K562 (cell line): ENCODE results near the gene KLHL29. TPM values are rescaled to one million over a fixed set of nuclear protein-coding genes. Genes with fewer than 3 reads are reported as not detected.

Experiments used
- CEBPB ChIP-seq: fragments of 450-650 bp; IDR thresholded peaks from 2 replicates; pipeline ENCODE4 v1.6.1; 2016; ENCODE audit warnings: missing genetic modification characterization, missing compliant biosample characterization
- CXXC5 ChIP-seq: fragments of 250-450 bp; sonication (Bioruptor Pico); IDR thresholded peaks from 2 replicates; pipeline ENCODE4 v1.8.0; 2022; ENCODE audit warnings: inconsistent platforms, mild to moderate bottlenecking, moderate library complexity
- MYC ChIP-seq, 2 experiments: fragments of 250-450 bp in 1 of 2; sonication (Bioruptor Pico) in 1 of 2; IDR thresholded peaks; 2 replicates each; pipeline versions ENCODE4 v1.5.1 to v1.6.1; 2012 to 2021; ENCODE audit warnings: low read depth in 2 of 2, borderline replicate concordance in 1 of 2, improper control_type of control experiment in 1 of 2, low read length in 1 of 2, mild to moderate bottlenecking in 1 of 2, moderate library complexity in 1 of 2
- PRMT5 ChIP-seq: sonication (generic); formaldehyde crosslinking; IDR thresholded peaks from 2 replicates; pipeline ENCODE4 v1.5.0; 2020; ENCODE audit warnings: missing genetic modification reagents
- RBM25 ChIP-seq: fragments of 200-400 bp; formaldehyde crosslinking; IDR thresholded peaks from 2 replicates; pipeline ENCODE4 v1.6.1; 2018; ENCODE audit warnings: low read length, low read depth, moderate library complexity; ENCODE audit not compliant: severe bottlenecking
- SMAD4 ChIP-seq: fragments of 250-450 bp; sonication (Bioruptor Pico); conservative IDR thresholded peaks from 2 replicates; pipeline ENCODE4 v1.8.0; 2021; ENCODE audit warnings: inconsistent platforms, mild to moderate bottlenecking, moderate library complexity
- ZNF232 ChIP-seq: sonication (generic); formaldehyde crosslinking; IDR thresholded peaks from 2 replicates; pipeline ENCODE4 v1.8.0; 2022; ENCODE audit warnings: mild to moderate bottlenecking, missing genetic modification reagents
- ZNF76 ChIP-seq: fragments of 250-450 bp; sonication (Bioruptor Pico); IDR thresholded peaks from 2 replicates; pipeline ENCODE4 v1.4.0; 2020; ENCODE audit warnings: mild to moderate bottlenecking, moderate library complexity, borderline replicate concordance
- polyA plus RNA-seq, 8 experiments: library from polyadenylated mRNA; depleted of rRNA in 4 of 8; stranded (reverse) in 5 of 8; unstranded in 3 of 8; fragments of >200 nt; fragmentation: Nextera tagmentation in 2 of 8; fragmentation: Illumina TruSeq in 1 of 8; extraction: Ambion mirVana in 2 of 8; extraction: Trizol in 1 of 8; gene quantifications; 2 replicates each; pipeline versions ENCODE4 v1.2.1 to v1.2.3, GENCODE V29; 2011 to 2014; ENCODE audit warnings: inconsistent platforms in 1 of 8, missing spikeins in 1 of 8
- total RNA-seq, 7 experiments: library from RNA; depleted of rRNA in 6 of 7; stranded (reverse); fragments of >200 nt in 6 of 7; fragmentation: Illumina TruSeq in 2 of 7; extraction: Trizol in 2 of 7; gene quantifications; 2 replicates each; pipeline versions ENCODE4 v1.2.1 to v1.2.3, GENCODE V29; 2011 to 2021; ENCODE audit warnings: low replicate concordance in 1 of 7
- TF ChIP-seq, protein P1 (sequence below): sonication (generic); formaldehyde crosslinking; IDR thresholded peaks from 2 replicates; pipeline ENCODE4 v1.8.0; 2022; ENCODE audit warnings: mild to moderate bottlenecking, missing genetic modification reagents
- TF ChIP-seq, protein P2 (sequence below): fragments of 450-650 bp; formaldehyde crosslinking; IDR thresholded peaks from 2 replicates; pipeline ENCODE4 v1.4.0; 2020; ENCODE audit warnings: mild to moderate bottlenecking, moderate library complexity
- TF ChIP-seq, protein P3 (sequence below): fragments of 450-650 bp; formaldehyde crosslinking; IDR thresholded peaks from 2 replicates; pipeline ENCODE4 v1.4.0; 2020; ENCODE audit warnings: mild to moderate bottlenecking, moderate library complexity
- TF ChIP-seq, protein P4 (sequence below): fragments of 200-600 bp; sonication (generic); IDR thresholded peaks from one replicate; pipeline ENCODE4 v1.6.1; 2012; ENCODE audit warnings: mild to moderate bottlenecking, low read depth, low read length, inconsistent platforms

The KLHL29 gene
- total and polyA plus RNA-seq, 9 of the 15 experiments (the other 6 are each of a cell fraction or from before 2014, with no cell fraction given) = 0.03 to 0.31 (median 0.08) TPM; not detected in 1

DNA sequence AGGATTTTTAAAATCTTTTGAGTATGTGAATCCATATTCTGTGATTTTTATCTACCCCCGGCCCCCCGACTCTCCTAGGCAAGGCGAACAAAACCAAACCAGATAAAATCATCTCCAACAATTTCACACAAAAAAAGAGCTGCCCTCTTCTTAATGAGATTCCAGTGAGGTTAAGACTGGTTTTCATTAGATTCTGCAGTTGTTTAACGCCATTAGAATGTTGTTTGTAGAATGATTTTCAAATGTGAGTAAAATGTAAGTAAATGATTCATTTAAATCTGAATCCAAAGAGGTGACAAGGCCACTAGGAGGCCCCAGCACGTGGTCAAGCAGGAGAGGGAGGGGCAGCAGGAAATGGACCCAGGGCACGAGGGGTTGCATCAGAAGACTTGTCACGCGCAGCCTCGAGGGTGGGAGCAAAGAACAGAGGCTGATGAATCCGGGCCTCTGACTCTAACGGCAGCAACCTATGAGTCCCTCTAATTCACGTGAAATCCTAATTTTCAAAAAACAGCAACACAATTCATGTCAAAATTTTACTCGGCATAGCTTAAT is 24.3 kb upstream of the KLHL29 start (continued):
- TF ChIP-seq CEBPB (tag) (no peak), RBM25 (no peak), ZNF232 (CRISPR knock-in tag) (no peak), MYC (IDR thresholded peaks at IDR 0.05; ENCODE audit: low read depth, low read length) (peak; percentile 95), MYC (CRISPR knock-in tag; IDR thresholded peaks at IDR 0.05; ENCODE audit: borderline replicate concordance, low read depth) (no peak; the same call in 1 of the 2 replicates), CXXC5 (CRISPR knock-in tag) (peak; percentile 63), PRMT5 (peak; percentile 59; the same call in 1 of the 2 replicates), SMAD4 (CRISPR knock-in tag) (peak; percentile 58), ZNF76 (0 out of 2 replicates have a peak, but pooled peaks have one; percentile 57)
- TF ChIP-seq, protein P1, sequence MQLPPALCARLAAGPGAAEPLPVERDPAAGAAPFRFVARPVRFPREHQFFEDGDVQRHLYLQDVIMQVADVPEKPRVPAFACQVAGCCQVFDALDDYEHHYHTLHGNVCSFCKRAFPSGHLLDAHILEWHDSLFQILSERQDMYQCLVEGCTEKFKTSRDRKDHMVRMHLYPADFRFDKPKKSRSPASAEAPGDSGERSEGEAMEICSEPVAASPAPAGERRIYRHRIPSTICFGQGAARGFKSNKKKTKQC = no peak
- TF ChIP-seq, protein P2, sequence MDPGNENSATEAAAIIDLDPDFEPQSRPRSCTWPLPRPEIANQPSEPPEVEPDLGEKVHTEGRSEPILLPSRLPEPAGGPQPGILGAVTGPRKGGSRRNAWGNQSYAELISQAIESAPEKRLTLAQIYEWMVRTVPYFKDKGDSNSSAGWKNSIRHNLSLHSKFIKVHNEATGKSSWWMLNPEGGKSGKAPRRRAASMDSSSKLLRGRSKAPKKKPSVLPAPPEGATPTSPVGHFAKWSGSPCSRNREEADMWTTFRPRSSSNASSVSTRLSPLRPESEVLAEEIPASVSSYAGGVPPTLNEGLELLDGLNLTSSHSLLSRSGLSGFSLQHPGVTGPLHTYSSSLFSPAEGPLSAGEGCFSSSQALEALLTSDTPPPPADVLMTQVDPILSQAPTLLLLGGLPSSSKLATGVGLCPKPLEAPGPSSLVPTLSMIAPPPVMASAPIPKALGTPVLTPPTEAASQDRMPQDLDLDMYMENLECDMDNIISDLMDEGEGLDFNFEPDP (CRISPR knock-in tag) = no peak
- TF ChIP-seq, protein P3, sequence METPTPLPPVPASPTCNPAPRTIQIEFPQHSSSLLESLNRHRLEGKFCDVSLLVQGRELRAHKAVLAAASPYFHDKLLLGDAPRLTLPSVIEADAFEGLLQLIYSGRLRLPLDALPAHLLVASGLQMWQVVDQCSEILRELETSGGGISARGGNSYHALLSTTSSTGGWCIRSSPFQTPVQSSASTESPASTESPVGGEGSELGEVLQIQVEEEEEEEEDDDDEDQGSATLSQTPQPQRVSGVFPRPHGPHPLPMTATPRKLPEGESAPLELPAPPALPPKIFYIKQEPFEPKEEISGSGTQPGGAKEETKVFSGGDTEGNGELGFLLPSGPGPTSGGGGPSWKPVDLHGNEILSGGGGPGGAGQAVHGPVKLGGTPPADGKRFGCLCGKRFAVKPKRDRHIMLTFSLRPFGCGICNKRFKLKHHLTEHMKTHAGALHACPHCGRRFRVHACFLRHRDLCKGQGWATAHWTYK (CRISPR knock-in tag) = no peak
- TF ChIP-seq, protein P4, sequence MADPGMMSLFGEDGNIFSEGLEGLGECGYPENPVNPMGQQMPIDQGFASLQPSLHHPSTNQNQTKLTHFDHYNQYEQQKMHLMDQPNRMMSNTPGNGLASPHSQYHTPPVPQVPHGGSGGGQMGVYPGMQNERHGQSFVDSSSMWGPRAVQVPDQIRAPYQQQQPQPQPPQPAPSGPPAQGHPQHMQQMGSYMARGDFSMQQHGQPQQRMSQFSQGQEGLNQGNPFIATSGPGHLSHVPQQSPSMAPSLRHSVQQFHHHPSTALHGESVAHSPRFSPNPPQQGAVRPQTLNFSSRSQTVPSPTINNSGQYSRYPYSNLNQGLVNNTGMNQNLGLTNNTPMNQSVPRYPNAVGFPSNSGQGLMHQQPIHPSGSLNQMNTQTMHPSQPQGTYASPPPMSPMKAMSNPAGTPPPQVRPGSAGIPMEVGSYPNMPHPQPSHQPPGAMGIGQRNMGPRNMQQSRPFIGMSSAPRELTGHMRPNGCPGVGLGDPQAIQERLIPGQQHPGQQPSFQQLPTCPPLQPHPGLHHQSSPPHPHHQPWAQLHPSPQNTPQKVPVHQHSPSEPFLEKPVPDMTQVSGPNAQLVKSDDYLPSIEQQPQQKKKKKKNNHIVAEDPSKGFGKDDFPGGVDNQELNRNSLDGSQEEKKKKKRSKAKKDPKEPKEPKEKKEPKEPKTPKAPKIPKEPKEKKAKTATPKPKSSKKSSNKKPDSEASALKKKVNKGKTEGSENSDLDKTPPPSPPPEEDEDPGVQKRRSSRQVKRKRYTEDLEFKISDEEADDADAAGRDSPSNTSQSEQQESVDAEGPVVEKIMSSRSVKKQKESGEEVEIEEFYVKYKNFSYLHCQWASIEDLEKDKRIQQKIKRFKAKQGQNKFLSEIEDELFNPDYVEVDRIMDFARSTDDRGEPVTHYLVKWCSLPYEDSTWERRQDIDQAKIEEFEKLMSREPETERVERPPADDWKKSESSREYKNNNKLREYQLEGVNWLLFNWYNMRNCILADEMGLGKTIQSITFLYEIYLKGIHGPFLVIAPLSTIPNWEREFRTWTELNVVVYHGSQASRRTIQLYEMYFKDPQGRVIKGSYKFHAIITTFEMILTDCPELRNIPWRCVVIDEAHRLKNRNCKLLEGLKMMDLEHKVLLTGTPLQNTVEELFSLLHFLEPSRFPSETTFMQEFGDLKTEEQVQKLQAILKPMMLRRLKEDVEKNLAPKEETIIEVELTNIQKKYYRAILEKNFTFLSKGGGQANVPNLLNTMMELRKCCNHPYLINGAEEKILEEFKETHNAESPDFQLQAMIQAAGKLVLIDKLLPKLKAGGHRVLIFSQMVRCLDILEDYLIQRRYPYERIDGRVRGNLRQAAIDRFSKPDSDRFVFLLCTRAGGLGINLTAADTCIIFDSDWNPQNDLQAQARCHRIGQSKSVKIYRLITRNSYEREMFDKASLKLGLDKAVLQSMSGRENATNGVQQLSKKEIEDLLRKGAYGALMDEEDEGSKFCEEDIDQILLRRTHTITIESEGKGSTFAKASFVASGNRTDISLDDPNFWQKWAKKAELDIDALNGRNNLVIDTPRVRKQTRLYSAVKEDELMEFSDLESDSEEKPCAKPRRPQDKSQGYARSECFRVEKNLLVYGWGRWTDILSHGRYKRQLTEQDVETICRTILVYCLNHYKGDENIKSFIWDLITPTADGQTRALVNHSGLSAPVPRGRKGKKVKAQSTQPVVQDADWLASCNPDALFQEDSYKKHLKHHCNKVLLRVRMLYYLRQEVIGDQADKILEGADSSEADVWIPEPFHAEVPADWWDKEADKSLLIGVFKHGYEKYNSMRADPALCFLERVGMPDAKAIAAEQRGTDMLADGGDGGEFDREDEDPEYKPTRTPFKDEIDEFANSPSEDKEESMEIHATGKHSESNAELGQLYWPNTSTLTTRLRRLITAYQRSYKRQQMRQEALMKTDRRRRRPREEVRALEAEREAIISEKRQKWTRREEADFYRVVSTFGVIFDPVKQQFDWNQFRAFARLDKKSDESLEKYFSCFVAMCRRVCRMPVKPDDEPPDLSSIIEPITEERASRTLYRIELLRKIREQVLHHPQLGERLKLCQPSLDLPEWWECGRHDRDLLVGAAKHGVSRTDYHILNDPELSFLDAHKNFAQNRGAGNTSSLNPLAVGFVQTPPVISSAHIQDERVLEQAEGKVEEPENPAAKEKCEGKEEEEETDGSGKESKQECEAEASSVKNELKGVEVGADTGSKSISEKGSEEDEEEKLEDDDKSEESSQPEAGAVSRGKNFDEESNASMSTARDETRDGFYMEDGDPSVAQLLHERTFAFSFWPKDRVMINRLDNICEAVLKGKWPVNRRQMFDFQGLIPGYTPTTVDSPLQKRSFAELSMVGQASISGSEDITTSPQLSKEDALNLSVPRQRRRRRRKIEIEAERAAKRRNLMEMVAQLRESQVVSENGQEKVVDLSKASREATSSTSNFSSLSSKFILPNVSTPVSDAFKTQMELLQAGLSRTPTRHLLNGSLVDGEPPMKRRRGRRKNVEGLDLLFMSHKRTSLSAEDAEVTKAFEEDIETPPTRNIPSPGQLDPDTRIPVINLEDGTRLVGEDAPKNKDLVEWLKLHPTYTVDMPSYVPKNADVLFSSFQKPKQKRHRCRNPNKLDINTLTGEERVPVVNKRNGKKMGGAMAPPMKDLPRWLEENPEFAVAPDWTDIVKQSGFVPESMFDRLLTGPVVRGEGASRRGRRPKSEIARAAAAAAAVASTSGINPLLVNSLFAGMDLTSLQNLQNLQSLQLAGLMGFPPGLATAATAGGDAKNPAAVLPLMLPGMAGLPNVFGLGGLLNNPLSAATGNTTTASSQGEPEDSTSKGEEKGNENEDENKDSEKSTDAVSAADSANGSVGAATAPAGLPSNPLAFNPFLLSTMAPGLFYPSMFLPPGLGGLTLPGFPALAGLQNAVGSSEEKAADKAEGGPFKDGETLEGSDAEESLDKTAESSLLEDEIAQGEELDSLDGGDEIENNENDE = no peak
